RWPE1 (cell line): Measurements from ENCODE around the gene DCDC1.
A peak's percentile ranks its signal among the peaks of the same experiment; 100 is the strongest.

Experiments
- CTCF ChIA-PET: fragments of 350-600 bp; sonication (Branson Sonifier 250); formaldehyde crosslinking; extraction: SDS; loops from one replicate; lab custom pipeline; 2021; lab: Yijun Ruan, JAX
- POLR2A ChIA-PET: fragments of 400-600 bp; formaldehyde crosslinking; extraction: SDS; loops from one replicate; lab custom pipeline; 2020; ENCODE audit warnings: antibody characterized with exemption; ENCODE audit not compliant: low non-redundant PET; lab: Yijun Ruan, JAX
- DNase-seq: peaks from one replicate; pipeline ENCODE4 v3.0.0; 2012; ENCODE audit warnings: low spot score
- H3K27ac ChIP-seq: fragments of 450-650 bp; 2 replicates; pipeline ENCODE4 v1.5.1; 2017
- CTCF ChIP-seq: fragments of 450-650 bp; conservative IDR thresholded peaks from 2 replicates; pipeline ENCODE4 v1.5.1; 2017; ENCODE audit warnings: low read depth, mild to moderate bottlenecking

The DCDC1 gene

GRCh38 chr11:31246451-31247165, 122.9 kb downstream of the DCDC1 start:
- TF ChIP-seq CTCF = no peak
- POLR2A ChIA-PET = no interaction called here
- CTCF ChIA-PET = interaction anchor here (0.6 kb wide), 2 partner anchors 86 to 686 kb away, joined by 3 to 4 read pairs; no protein-coding TSS in a partner anchor

GRCh38 chr11:31243706-31244105, 125.8 kb downstream of the DCDC1 start:
- no peak for DNase-seq
- ChIA-PET POLR2A (no interaction called here), CTCF (interaction anchor here (0.9 to 1.2 kb wide), 2 partner anchors 154 to 763 kb away, joined by 3 read pairs; no protein-coding TSS in a partner anchor)
- TF ChIP-seq CTCF = no peak
- H3K27ac ChIP-seq = no peak overlapping the region

More at GRCh38 chr11:31246451-31247165, 122.9 kb downstream of the DCDC1 start:
- no peak overlapping the region for H3K27ac ChIP-seq
- no peak for DNase-seq

GRCh38 chr11:31240340-31240904, 129.1 kb downstream of the DCDC1 start:
- peak; percentile 32; the same call in 1 of the 2 replicates for TF ChIP-seq CTCF
- no peak for DNase-seq
- no peak overlapping the region for H3K27ac ChIP-seq
- CTCF ChIA-PET = interaction anchor here (0.6 to 1.1 kb wide), 6 partner anchors 589 to 1397 kb away, joined by 3 read pairs; no protein-coding TSS in a partner anchor
- POLR2A ChIA-PET = no interaction called here

GRCh38 chr11:31237819-31238760, 131.4 kb downstream of the DCDC1 start:
- TF ChIP-seq CTCF = no peak

GRCh38 chr11:31236143-31236542, 133.4 kb downstream of the DCDC1 start:
- DNase-seq = peak; percentile 20
- CTCF ChIA-PET = interaction anchor here (0.6 to 1.0 kb wide), 6 partner anchors 17 to 1066 kb away, joined by 3 to 6 read pairs (median 3); no protein-coding TSS in a partner anchor
- POLR2A ChIA-PET = no interaction called here
- H3K27ac ChIP-seq = no peak overlapping the region
- peak; percentile 49 for TF ChIP-seq CTCF

More at GRCh38 chr11:31237819-31238760, 131.4 kb downstream of the DCDC1 start:
- DNase-seq = no peak
- CTCF ChIA-PET = interaction anchor here (0.8 kb wide), 1 partner anchor 524 kb away, joined by 3 read pairs; no protein-coding TSS in a partner anchor
- POLR2A ChIA-PET = no interaction called here
- H3K27ac ChIP-seq = no peak overlapping the region
